HEK293T (cell line): ENCODE data around the gene ROPN1L.

Source experiments
- CTCF ChIA-PET: fragments of 350-600 bp; formaldehyde crosslinking; extraction: SDS; loops from one replicate; lab custom pipeline; 2021; ENCODE audit warnings: antibody characterized with exemption, inconsistent platforms; lab: Yijun Ruan, JAX
- POLR2A ChIA-PET: fragments of 350-600 bp; formaldehyde crosslinking; extraction: SDS; loops from one replicate; lab custom pipeline; 2020; ENCODE audit warnings: antibody characterized with exemption, inconsistent platforms; lab: Yijun Ruan, JAX
- DNase-seq: peaks from one replicate; pipeline ENCODE4 v3.0.0; 2012; ENCODE audit warnings: mixed read lengths; ENCODE audit errors: extremely low spot score
- ARNT ChIP-seq: fragments of 450-650 bp; IDR thresholded peaks from 2 replicates; pipeline ENCODE4 v1.6.1; 2017; ENCODE audit warnings: mild to moderate bottlenecking
- BHLHE40 ChIP-seq: fragments of 450-650 bp; IDR thresholded peaks from 2 replicates; pipeline ENCODE4 v1.6.1; 2016; ENCODE audit warnings: mild to moderate bottlenecking, moderate library complexity, borderline replicate concordance
- CTBP1 ChIP-seq: fragments of 450-650 bp; IDR thresholded peaks from 2 replicates; pipeline ENCODE4 v1.6.1; 2016; ENCODE audit warnings: borderline replicate concordance
- ELF4 ChIP-seq: fragments of 450-650 bp; IDR thresholded peaks from 2 replicates; pipeline ENCODE4 v1.6.1; 2017; ENCODE audit warnings: antibody characterized with exemption
- FOXA1 ChIP-seq: fragments of 450-650 bp; IDR thresholded peaks from 2 replicates; pipeline ENCODE4 v1.6.1; 2016; ENCODE audit warnings: mild to moderate bottlenecking
- FOXK2 ChIP-seq: fragments of 450-650 bp; IDR thresholded peaks from 2 replicates; pipeline ENCODE4 v1.6.1; 2016; ENCODE audit warnings: mild to moderate bottlenecking
- FOXM1 ChIP-seq: fragments of 450-650 bp; IDR thresholded peaks from 2 replicates; pipeline ENCODE4 v1.6.1; 2017; ENCODE audit warnings: mild to moderate bottlenecking, borderline replicate concordance
- HDGF ChIP-seq: fragments of 450-650 bp; IDR thresholded peaks from 2 replicates; pipeline ENCODE4 v1.6.1; 2017; ENCODE audit warnings: antibody characterized with exemption, borderline replicate concordance
- L3MBTL2 ChIP-seq: fragments of 450-650 bp; conservative IDR thresholded peaks from 2 replicates; pipeline ENCODE4 v1.6.1; 2016; ENCODE audit warnings: mild to moderate bottlenecking
- LEF1 ChIP-seq: fragments of 450-650 bp; IDR thresholded peaks from 2 replicates; pipeline ENCODE4 v1.6.1; 2017; ENCODE audit warnings: mild to moderate bottlenecking, borderline replicate concordance
- NFRKB ChIP-seq: fragments of 450-650 bp; IDR thresholded peaks from 2 replicates; pipeline ENCODE4 v1.6.1; 2016; ENCODE audit warnings: mild to moderate bottlenecking, moderate library complexity
- SP1 ChIP-seq: fragments of 450-650 bp; IDR thresholded peaks from 2 replicates; pipeline ENCODE4 v1.6.1; 2017
- SUZ12 ChIP-seq: fragments of 450-650 bp; IDR thresholded peaks from 2 replicates; pipeline ENCODE4 v1.6.1; 2016; ENCODE audit warnings: mild to moderate bottlenecking
- TARDBP ChIP-seq: fragments of 450-650 bp; IDR thresholded peaks from 2 replicates; pipeline ENCODE4 v1.6.1; 2016
- TF ChIP-seq, protein P1 (sequence below): fragments of 450-650 bp; IDR thresholded peaks from 2 replicates; pipeline ENCODE4 v1.6.1; 2016

The ROPN1L gene

DNA sequence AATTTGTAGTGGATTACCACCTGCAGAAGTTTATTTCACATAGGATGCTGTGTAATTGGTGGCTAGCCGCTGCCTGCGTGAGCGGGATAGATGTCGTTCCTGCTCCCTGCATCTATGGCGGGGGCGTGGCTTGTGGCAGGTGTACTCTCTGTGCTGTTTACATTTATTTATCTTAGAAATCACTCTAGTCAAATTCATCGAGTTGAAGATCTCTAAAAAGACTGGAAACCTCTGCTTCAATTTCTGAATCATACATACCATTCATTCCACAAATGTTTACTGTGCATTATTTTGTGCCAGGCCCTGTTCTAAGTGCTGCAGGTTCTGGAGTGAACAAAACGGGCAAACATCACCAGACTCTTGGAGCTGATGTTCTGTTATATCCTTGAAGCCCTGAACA, 11.9 kb downstream of the ROPN1L start:
- CTCF ChIA-PET = interaction anchor here (0.8 to 5.4 kb wide), 4 partner anchors 36 to 302 kb away, joined by 5 to 60 read pairs (median 7); no protein-coding TSS in a partner anchor
- POLR2A ChIA-PET = interaction anchor here (0.8 kb wide), 1 partner anchor 171 kb away, joined by 3 read pairs; no protein-coding TSS in a partner anchor
- no peak for DNase-seq
- TF ChIP-seq HDGF (no peak), ELF4 (no peak)

DNA sequence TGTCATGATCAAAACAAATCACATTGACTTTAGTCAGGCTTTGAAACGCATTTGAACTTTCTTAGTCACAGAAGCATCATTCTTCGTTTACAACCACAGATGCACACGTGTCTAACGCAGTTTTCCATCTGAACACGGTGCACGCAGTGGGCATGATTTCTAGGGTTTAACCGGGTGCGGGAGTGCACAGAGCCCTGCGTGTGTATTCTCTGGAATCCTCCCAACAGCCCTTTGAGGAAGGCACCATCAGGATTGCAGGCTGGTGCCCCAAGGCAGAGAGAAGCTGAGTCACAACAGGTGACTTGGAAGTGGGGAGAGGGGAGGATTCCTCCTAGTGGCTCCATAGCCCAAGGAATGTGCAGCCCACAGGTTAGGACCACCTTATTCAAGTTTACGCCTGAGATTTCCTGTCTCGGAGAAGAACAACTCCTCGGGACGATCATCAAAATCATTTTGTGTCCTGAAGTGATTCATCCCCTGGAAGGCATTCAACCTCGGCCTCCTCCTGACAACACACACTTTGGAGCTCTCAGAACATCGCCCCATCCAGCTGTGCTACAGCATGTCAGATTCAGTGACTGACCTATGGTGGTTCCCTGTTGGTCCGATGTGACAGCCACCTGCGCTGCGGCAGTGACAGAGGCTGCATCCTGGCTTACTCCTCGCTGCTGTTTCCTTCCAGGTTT, 13.1 kb downstream of the ROPN1L start:
- TF ChIP-seq, protein P1, sequence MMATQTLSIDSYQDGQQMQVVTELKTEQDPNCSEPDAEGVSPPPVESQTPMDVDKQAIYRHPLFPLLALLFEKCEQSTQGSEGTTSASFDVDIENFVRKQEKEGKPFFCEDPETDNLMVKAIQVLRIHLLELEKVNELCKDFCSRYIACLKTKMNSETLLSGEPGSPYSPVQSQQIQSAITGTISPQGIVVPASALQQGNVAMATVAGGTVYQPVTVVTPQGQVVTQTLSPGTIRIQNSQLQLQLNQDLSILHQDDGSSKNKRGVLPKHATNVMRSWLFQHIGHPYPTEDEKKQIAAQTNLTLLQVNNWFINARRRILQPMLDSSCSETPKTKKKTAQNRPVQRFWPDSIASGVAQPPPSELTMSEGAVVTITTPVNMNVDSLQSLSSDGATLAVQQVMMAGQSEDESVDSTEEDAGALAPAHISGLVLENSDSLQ = no peak
- TF ChIP-seq TARDBP (no peak), SUZ12 (no peak), L3MBTL2 (no peak), NFRKB (no peak)
- ChIA-PET CTCF (interaction anchor here (0.8 to 5.4 kb wide), 2 partner anchors 123 to 173 kb away, joined by 3 to 60 read pairs; no protein-coding TSS in a partner anchor), POLR2A (interaction anchor here (0.9 kb wide), 1 partner anchor 172 kb away, joined by 4 read pairs; no protein-coding TSS in a partner anchor)
- DNase-seq = no peak

DNA sequence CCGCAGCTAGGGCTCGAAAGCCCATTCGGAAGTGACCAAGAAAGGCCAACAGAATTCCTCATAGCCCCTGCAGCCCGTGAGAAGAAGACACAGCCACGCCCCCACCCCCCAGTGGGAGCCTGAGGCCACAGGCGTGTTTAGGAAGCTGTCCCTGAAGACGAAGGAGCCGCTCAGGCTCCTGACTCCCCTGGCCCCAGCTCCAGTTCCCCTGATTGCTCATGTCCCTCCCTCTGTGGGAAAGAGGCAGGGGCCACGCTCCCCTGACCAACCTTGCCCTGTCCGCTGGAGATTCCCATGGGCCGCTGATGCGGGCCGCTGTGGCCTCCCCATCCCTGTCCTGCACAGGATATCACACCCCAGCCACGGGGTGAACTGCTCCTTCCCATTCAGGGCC, 13.6 kb downstream of the ROPN1L start:
- DNase-seq = no peak
- ChIA-PET CTCF (interaction anchor here (1.1 to 5.4 kb wide), 2 partner anchors 31 to 172 kb away, joined by 3 to 60 read pairs; no protein-coding TSS in a partner anchor), POLR2A (interaction anchor here (0.9 kb wide), 1 partner anchor 172 kb away, joined by 4 read pairs; no protein-coding TSS in a partner anchor)
- TF ChIP-seq ARNT (no peak), FOXA1 (no peak), SUZ12 (no peak), ELF4 (no peak), FOXM1 (no peak)

DNA sequence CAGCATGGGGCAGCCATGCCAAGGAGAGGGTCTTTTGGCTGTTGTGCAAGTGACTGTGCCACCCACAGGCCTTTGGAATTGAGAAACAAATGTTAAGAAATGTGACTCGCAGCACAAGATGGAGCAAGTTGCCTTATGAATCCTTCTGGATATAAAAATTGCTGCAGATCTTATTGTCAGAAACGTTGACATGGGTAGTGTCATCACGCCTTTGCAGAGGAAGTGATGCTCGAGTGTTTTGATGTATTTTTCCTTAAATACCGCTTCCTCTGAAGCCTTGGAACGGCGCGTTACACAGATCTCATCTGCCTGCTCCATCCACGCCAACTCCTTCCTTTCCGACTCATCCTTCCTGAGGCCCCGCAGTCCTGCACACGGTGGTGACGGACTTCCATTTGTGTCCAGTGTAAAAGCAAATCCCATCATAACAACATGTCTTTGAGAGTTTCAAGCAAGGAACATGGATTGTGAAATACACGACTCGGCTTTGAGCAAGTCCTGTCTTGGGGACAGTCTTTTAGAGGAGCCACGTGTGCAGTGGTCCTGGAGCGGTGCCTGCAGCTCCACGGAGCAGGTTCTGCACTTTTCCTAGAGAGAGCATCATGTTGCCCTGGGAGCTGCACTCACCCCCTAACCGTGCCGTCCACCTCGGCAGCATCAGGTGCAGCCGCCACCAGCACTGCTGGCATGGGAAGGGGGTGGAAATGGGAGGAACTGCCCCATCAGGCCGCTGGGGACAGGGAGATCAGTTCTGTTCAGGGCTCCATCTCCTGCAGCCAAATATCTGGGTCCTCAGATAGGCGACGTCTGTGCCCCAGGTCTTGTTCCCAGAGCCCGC, 15.1 kb downstream of the ROPN1L start:
- no peak for TF ChIP-seq BHLHE40
- no peak for TF ChIP-seq CTBP1
- no peak for TF ChIP-seq FOXK2
- no peak for TF ChIP-seq SP1
- TF ChIP-seq SUZ12 = no peak
- no peak for TF ChIP-seq HDGF
- TF ChIP-seq NFRKB = no peak
- no peak for TF ChIP-seq L3MBTL2
- POLR2A ChIA-PET = no interaction called here
- CTCF ChIA-PET = interaction anchor here (1.1 to 2.0 kb wide), 2 partner anchors 169 to 171 kb away, joined by 3 to 9 read pairs; no protein-coding TSS in a partner anchor
- no peak for DNase-seq

DNA sequence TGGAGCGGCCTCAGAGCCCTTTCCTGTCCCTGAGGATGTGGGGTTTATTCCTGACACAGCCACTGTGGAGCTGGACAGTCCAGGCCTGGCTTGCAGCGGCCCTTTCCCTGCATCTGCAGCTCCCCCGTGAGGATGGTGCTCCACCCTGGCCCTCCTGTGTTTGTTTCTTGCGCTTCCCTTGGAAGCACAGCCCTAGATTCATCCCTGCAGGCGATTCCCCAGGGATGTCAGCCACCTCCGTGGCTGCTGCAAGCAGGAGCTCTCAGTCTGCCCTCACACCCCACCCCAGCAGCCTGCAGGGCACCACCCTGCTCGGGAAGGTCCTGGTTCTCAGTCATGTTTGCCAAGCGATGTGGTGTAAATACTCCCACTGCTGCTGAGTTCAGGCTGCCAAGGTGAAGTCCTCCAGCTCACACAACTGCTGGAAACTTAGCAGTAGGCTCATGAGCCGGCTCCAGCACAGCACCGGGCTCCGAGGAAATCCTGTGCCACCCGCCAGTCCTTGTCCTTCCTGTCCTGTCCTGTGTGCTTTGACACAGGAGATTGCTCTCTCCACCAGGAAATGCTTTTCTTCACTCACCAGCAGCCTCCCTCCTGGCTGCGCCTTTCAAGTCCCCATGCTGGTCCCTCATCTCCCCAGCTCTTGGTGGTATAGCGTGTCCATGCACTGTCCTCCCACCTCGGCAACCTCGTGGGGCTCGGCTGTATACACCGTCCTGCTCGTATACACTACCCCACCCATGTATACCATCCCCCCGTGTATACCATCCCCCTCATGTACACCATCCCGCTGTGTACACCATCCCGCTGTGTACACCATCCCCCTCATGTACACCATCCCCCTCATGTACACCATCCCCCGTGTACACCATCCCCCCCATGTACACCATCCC, 16.2 kb downstream of the ROPN1L start:
- CTCF ChIA-PET = interaction anchor here (1.1 to 2.0 kb wide), 3 partner anchors 135 to 170 kb away, joined by 3 to 9 read pairs (median 3); no protein-coding TSS in a partner anchor

DNA sequence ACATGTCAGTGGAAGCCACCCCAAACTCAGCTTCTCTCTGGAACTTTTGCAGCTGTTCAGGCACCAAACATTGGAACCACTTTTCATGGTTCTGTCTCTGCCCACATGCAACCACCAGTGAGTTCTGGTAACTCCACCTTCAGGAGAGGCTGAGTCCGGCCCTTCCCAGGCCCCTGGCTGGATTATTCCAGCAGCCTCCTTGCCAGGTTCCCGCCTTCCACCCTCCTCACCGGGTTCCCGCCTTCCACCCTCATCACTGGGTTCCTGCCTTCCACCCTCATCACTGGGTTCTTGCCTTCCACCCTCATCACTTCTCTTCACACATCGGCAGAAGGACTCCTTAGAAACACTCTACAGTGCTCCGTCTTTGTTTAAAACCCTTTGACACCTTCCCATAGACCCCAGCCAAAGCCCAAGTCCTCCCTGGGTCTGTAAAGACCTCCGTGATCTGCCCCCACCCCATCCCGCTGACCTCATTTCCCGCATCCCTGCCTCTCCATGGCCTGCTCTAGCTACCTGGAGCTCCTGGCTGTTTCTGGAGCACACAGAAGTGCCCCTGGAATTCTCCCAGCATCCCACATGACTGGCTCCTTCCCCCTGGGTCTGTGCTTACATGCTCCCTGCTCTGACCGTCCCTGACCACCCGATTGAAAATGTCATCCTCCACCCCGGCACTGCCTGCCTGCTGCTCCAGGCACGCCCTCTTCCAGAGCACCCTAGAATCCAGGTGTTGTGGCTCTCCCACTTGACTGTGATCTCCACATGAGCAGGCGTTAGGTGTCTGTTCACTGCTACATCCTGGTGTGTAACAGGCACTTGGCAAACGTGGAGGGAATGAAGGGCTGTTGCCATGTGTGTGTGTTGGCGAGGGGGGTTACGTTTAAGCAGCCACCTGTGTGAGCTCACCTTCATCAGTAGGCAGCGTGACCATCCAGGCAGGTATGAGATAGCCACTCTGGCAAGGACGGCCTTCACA, 17.7 kb downstream of the ROPN1L start:
- no peak for DNase-seq
- no peak for TF ChIP-seq CTBP1
- no peak for TF ChIP-seq FOXK2
- no peak for TF ChIP-seq LEF1
- no peak for TF ChIP-seq BHLHE40
- no peak for TF ChIP-seq SUZ12
- no peak for TF ChIP-seq FOXM1
- no peak for TF ChIP-seq HDGF
- ChIA-PET POLR2A (no interaction called here), CTCF (interaction anchor here (1.4 kb wide), 1 partner anchor 168 kb away, joined by 4 read pairs; no protein-coding TSS in a partner anchor)

More for the DNA sequence above, 16.2 kb downstream of the ROPN1L start:
- DNase-seq = no peak
- POLR2A ChIA-PET = no interaction called here
- TF ChIP-seq SUZ12 (no peak), FOXK2 (no peak), HDGF (no peak), LEF1 (no peak), SP1 (no peak), ARNT (no peak), FOXM1 (no peak)
